WTC11 (cell line): Measurements from ENCODE around the gene SREBF1. TPM values are rescaled to one million over a fixed set of nuclear protein-coding genes. Genes with fewer than 3 reads are reported as not detected.
A peak's percentile ranks its signal among the peaks of the same experiment; 100 is the strongest.

Experiments
- CREB1 ChIP-seq: sonication (generic); formaldehyde crosslinking; IDR thresholded peaks from 2 replicates; pipeline ENCODE4 v1.8.0; 2023; ENCODE audit warnings: mild to moderate bottlenecking, missing genetic modification reagents
- CREM ChIP-seq: sonication (generic); formaldehyde crosslinking; IDR thresholded peaks from 2 replicates; pipeline ENCODE4 v1.8.1; 2022; ENCODE audit warnings: mild to moderate bottlenecking, missing genetic modification reagents, moderate library complexity
- E2F1 ChIP-seq: sonication (generic); formaldehyde crosslinking; IDR thresholded peaks from 2 replicates; pipeline ENCODE4 v1.8.0; 2022; ENCODE audit warnings: mild to moderate bottlenecking, missing genetic modification reagents
- ELF4 ChIP-seq: sonication (generic); formaldehyde crosslinking; IDR thresholded peaks from 2 replicates; pipeline ENCODE4 v1.8.1; 2022; ENCODE audit warnings: low read depth, mild to moderate bottlenecking, moderate library complexity, missing genetic modification reagents
- ETV6 ChIP-seq: sonication (generic); formaldehyde crosslinking; IDR thresholded peaks from 2 replicates; pipeline ENCODE4 v1.8.1; 2022; ENCODE audit warnings: mild to moderate bottlenecking, missing genetic modification reagents
- GABPB1 ChIP-seq: sonication (generic); formaldehyde crosslinking; IDR thresholded peaks from 2 replicates; pipeline ENCODE4 v1.8.1; 2023; ENCODE audit warnings: mild to moderate bottlenecking, missing genetic modification reagents
- GTF2I ChIP-seq: fragments of 250-450 bp; sonication (Bioruptor Pico); conservative IDR thresholded peaks from 2 replicates; pipeline ENCODE4 v1.4.0; 2021; ENCODE audit warnings: mild to moderate bottlenecking
- MXD4 ChIP-seq: fragments of 250-450 bp; sonication (Bioruptor Pico); IDR thresholded peaks from 2 replicates; pipeline ENCODE4 v1.8.0; 2021; ENCODE audit warnings: mild to moderate bottlenecking, moderate library complexity, borderline replicate concordance
- NR1H2 ChIP-seq: sonication (generic); formaldehyde crosslinking; IDR thresholded peaks from 2 replicates; pipeline ENCODE4 v1.9.0; 2021; ENCODE audit warnings: mild to moderate bottlenecking, moderate library complexity, missing genetic modification reagents
- NR3C1 ChIP-seq: sonication (generic); formaldehyde crosslinking; conservative IDR thresholded peaks from 2 replicates; pipeline ENCODE4 v1.8.1; 2023; ENCODE audit warnings: low read depth, mild to moderate bottlenecking, missing genetic modification reagents
- RORB ChIP-seq: fragments of 250-450 bp; sonication (Bioruptor Pico); IDR thresholded peaks from 2 replicates; pipeline ENCODE4 v1.9.0; 2021; ENCODE audit warnings: mild to moderate bottlenecking
- SMAD4 ChIP-seq: sonication (generic); formaldehyde crosslinking; IDR thresholded peaks from 2 replicates; pipeline ENCODE4 v1.8.0; 2022; ENCODE audit warnings: mild to moderate bottlenecking, missing genetic modification reagents
- SP1 ChIP-seq: sonication (generic); formaldehyde crosslinking; conservative IDR thresholded peaks from 2 replicates; pipeline ENCODE4 v1.8.1; 2022; ENCODE audit warnings: missing genetic modification reagents
- TCF7 ChIP-seq: sonication (generic); formaldehyde crosslinking; IDR thresholded peaks from 2 replicates; pipeline ENCODE4 v1.8.0; 2022; ENCODE audit warnings: mild to moderate bottlenecking, low read depth, missing genetic modification reagents, moderate library complexity
- TEAD1 ChIP-seq: sonication (generic); formaldehyde crosslinking; IDR thresholded peaks from 2 replicates; pipeline ENCODE4 v1.8.0; 2022; ENCODE audit warnings: mild to moderate bottlenecking, missing genetic modification reagents
- TP53 ChIP-seq: sonication (generic); formaldehyde crosslinking; IDR thresholded peaks from 2 replicates; pipeline ENCODE4 v1.8.1; 2023; ENCODE audit warnings: mild to moderate bottlenecking, missing genetic modification reagents
- ZBTB43 ChIP-seq: sonication (generic); formaldehyde crosslinking; IDR thresholded peaks from 2 replicates; pipeline ENCODE4 v1.8.1; 2023; ENCODE audit warnings: mild to moderate bottlenecking, missing genetic modification reagents
- ZNF138 ChIP-seq: sonication (generic); formaldehyde crosslinking; conservative IDR thresholded peaks from 2 replicates; pipeline ENCODE4 v1.8.1; 2022; ENCODE audit warnings: mild to moderate bottlenecking, moderate library complexity, missing genetic modification reagents
- ZNF219 ChIP-seq: sonication (generic); formaldehyde crosslinking; IDR thresholded peaks from 2 replicates; pipeline ENCODE4 v1.8.0; 2023; ENCODE audit warnings: missing genetic modification reagents, mild to moderate bottlenecking, borderline replicate concordance
- ZNF232 ChIP-seq: sonication (generic); formaldehyde crosslinking; IDR thresholded peaks from 2 replicates; pipeline ENCODE4 v1.8.0; 2022; ENCODE audit warnings: mild to moderate bottlenecking, missing genetic modification reagents
- ZNF416 ChIP-seq: fragments of 250-450 bp; sonication (Bioruptor Pico); IDR thresholded peaks from 2 replicates; pipeline ENCODE4 v1.9.0; 2021; ENCODE audit warnings: mild to moderate bottlenecking, inconsistent platforms
- total RNA-seq: library from RNA; stranded (reverse); gene quantifications from 3 replicates; pipeline ENCODE4 v1.2.3, GENCODE V29; 2021
- TF ChIP-seq, protein P1 (sequence below): sonication (generic); formaldehyde crosslinking; IDR thresholded peaks from 2 replicates; pipeline ENCODE4 v1.8.0; 2023; ENCODE audit warnings: mild to moderate bottlenecking, missing genetic modification reagents
- TF ChIP-seq, protein P2 (sequence below): fragments of 250-450 bp; sonication (Bioruptor Pico); conservative IDR thresholded peaks from 2 replicates; pipeline ENCODE4 v1.9.0; 2021; ENCODE audit warnings: mild to moderate bottlenecking
- TF ChIP-seq, protein P3 (sequence below): fragments of 250-450 bp; sonication (Bioruptor Pico); IDR thresholded peaks from 2 replicates; pipeline ENCODE4 v1.9.0; 2021; ENCODE audit warnings: mild to moderate bottlenecking
- TF ChIP-seq, protein P4 (sequence below): fragments of 200-600 bp; IDR thresholded peaks from 2 replicates; pipeline ENCODE4 v1.8.0; 2022; ENCODE audit warnings: antibody characterized with exemption
- TF ChIP-seq, protein P5 (sequence below): sonication (generic); formaldehyde crosslinking; IDR thresholded peaks from 2 replicates; pipeline ENCODE4 v1.8.0; 2023; ENCODE audit warnings: missing genetic modification reagents
- TF ChIP-seq, protein P6 (sequence below): sonication (generic); formaldehyde crosslinking; conservative IDR thresholded peaks from 2 replicates; pipeline ENCODE4 v1.8.1; 2022; ENCODE audit warnings: mild to moderate bottlenecking, missing genetic modification reagents
- TF ChIP-seq, protein P7 (sequence below): sonication (generic); formaldehyde crosslinking; IDR thresholded peaks from 2 replicates; pipeline ENCODE4 v1.8.1; 2023; ENCODE audit warnings: mild to moderate bottlenecking, missing genetic modification reagents, moderate library complexity

SREBF1 gene
- total RNA-seq, 1 experiment from 2014 or later = 93.7 TPM

DNA sequence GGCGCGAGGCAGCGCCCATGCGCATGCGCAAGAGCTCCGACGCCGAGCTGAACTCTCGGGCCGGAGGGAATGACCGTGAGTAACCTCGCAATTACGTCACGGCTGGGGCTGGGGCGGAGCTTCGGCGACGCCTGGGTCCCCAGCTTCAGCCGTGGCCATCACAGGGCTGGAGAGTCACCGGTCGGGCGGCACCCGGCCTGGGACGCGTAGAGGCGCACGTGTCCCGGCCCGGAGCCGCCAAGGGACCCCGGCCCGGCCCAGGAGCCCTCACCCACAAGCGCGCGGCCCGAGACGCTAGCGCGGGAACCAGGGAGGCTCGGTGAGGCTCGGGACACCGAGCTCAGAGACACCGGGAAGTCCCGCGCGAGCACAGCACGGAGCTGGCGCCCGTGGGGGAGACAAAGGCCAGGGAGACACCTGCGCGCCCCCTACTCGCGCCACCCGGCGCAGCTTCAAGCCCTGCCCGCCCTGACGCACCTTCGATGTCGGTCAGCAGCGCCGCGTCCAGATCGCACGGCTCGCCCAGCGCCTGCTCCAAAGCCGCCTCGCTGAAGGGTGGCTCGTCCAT is 452 bp downstream of the SREBF1 start (continued):
- TF ChIP-seq, protein P1, sequence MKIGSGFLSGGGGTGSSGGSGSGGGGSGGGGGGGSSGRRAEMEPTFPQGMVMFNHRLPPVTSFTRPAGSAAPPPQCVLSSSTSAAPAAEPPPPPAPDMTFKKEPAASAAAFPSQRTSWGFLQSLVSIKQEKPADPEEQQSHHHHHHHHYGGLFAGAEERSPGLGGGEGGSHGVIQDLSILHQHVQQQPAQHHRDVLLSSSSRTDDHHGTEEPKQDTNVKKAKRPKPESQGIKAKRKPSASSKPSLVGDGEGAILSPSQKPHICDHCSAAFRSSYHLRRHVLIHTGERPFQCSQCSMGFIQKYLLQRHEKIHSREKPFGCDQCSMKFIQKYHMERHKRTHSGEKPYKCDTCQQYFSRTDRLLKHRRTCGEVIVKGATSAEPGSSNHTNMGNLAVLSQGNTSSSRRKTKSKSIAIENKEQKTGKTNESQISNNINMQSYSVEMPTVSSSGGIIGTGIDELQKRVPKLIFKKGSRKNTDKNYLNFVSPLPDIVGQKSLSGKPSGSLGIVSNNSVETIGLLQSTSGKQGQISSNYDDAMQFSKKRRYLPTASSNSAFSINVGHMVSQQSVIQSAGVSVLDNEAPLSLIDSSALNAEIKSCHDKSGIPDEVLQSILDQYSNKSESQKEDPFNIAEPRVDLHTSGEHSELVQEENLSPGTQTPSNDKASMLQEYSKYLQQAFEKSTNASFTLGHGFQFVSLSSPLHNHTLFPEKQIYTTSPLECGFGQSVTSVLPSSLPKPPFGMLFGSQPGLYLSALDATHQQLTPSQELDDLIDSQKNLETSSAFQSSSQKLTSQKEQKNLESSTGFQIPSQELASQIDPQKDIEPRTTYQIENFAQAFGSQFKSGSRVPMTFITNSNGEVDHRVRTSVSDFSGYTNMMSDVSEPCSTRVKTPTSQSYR (CRISPR knock-in tag) = no peak; the same call in none of the 2 replicates
- TF ChIP-seq, protein P2, sequence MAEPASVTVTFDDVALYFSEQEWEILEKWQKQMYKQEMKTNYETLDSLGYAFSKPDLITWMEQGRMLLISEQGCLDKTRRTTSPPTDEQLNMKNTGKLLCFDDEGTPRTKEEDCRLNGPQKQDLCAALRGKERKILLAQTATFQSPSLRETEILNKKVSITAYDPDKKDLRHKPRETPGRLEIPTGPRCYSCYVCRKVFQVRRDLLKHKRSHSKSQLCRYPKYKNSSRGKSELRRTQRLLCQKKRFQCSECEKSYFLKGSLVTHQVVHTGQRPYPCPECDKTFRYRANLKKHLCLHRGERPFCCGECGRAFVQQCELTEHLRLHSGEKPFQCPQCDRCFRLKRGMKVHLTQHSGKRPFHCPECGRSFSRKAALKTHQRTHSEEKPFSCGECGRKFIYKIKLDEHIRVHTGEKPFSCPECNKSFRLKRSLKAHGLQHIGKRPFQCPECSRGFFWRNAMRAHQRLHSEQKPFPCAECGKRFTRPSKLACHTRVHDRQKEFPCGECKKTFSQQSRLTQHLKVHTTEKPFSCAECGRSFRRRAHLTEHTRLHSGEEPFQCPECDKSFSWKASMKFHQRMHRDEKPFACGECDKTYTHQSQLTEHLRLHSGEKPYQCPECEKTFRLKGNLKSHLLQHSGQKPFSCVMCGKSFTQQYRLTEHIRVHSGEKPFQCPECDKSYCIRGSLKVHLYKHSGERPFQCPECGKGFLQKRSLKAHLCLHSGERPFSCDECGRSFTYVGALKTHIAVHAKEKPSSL (CRISPR knock-in tag) = no peak
- TF ChIP-seq ZNF219 (CRISPR knock-in tag) (0 out of 2 replicates have a peak, but pooled peaks have one; percentile 16), TCF7 (CRISPR knock-in tag) (no peak), SP1 (CRISPR knock-in tag) (0 out of 2 replicates have a peak, but pooled peaks have one; percentile 35), ZNF416 (CRISPR knock-in tag) (peak; percentile 36; the same call in 1 of the 2 replicates), NR1H2 (CRISPR knock-in tag) (peak; percentile 80; the same call in 1 of the 2 replicates), E2F1 (CRISPR knock-in tag) (no peak; the same call in none of the 2 replicates), GTF2I (CRISPR knock-in tag) (no peak), TP53 (CRISPR knock-in tag) (no peak), ZBTB43 (CRISPR knock-in tag) (peak; percentile 76; the same call in 1 of the 2 replicates), MXD4 (no peak), ELF4 (CRISPR knock-in tag) (0 out of 2 replicates have a peak, but pooled peaks have one; percentile 10), TEAD1 (CRISPR knock-in tag) (peak; percentile 7; the same call in 1 of the 2 replicates), SMAD4 (CRISPR knock-in tag) (peak; percentile 48; the same call in 1 of the 2 replicates), RORB (CRISPR knock-in tag) (no peak), GABPB1 (CRISPR knock-in tag) (peak; percentile 83; the same call in 1 of the 2 replicates), NR3C1 (CRISPR knock-in tag) (no peak), CREM (CRISPR knock-in tag) (peak; percentile 82), ZNF138 (no peak; the same call in 1 of the 2 replicates), CREB1 (CRISPR knock-in tag) (peak; percentile 85; the same call in 1 of the 2 replicates), ZNF232 (CRISPR knock-in tag) (0 out of 2 replicates have a peak, but pooled peaks have one; percentile 12), ETV6 (CRISPR knock-in tag) (peak; percentile 96)
- TF ChIP-seq, protein P3, sequence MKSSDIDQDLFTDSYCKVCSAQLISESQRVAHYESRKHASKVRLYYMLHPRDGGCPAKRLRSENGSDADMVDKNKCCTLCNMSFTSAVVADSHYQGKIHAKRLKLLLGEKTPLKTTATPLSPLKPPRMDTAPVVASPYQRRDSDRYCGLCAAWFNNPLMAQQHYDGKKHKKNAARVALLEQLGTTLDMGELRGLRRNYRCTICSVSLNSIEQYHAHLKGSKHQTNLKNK (CRISPR knock-in tag) = no peak
- TF ChIP-seq, protein P4, sequence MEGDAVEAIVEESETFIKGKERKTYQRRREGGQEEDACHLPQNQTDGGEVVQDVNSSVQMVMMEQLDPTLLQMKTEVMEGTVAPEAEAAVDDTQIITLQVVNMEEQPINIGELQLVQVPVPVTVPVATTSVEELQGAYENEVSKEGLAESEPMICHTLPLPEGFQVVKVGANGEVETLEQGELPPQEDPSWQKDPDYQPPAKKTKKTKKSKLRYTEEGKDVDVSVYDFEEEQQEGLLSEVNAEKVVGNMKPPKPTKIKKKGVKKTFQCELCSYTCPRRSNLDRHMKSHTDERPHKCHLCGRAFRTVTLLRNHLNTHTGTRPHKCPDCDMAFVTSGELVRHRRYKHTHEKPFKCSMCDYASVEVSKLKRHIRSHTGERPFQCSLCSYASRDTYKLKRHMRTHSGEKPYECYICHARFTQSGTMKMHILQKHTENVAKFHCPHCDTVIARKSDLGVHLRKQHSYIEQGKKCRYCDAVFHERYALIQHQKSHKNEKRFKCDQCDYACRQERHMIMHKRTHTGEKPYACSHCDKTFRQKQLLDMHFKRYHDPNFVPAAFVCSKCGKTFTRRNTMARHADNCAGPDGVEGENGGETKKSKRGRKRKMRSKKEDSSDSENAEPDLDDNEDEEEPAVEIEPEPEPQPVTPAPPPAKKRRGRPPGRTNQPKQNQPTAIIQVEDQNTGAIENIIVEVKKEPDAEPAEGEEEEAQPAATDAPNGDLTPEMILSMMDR = no peak
- TF ChIP-seq, protein P5, sequence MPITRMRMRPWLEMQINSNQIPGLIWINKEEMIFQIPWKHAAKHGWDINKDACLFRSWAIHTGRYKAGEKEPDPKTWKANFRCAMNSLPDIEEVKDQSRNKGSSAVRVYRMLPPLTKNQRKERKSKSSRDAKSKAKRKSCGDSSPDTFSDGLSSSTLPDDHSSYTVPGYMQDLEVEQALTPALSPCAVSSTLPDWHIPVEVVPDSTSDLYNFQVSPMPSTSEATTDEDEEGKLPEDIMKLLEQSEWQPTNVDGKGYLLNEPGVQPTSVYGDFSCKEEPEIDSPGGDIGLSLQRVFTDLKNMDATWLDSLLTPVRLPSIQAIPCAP (CRISPR knock-in tag) = peak; percentile 69; the same call in 1 of the 2 replicates
- TF ChIP-seq, protein P6, sequence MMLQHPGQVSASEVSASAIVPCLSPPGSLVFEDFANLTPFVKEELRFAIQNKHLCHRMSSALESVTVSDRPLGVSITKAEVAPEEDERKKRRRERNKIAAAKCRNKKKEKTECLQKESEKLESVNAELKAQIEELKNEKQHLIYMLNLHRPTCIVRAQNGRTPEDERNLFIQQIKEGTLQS (CRISPR knock-in tag) = no peak
- TF ChIP-seq, protein P7, sequence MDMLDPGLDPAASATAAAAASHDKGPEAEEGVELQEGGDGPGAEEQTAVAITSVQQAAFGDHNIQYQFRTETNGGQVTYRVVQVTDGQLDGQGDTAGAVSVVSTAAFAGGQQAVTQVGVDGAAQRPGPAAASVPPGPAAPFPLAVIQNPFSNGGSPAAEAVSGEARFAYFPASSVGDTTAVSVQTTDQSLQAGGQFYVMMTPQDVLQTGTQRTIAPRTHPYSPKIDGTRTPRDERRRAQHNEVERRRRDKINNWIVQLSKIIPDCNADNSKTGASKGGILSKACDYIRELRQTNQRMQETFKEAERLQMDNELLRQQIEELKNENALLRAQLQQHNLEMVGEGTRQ (CRISPR knock-in tag) = 0 out of 2 replicates have a peak, but pooled peaks have one; percentile 43
